KOPT-K1 (cell line): Measurements from ENCODE around the gene ANKRD50.

Experiments
- H3K27ac ChIP-seq: fragments of 200-600 bp; sonication (generic); 2 replicates; pipeline ENCODE4 v1.5.1; 2016; ENCODE audit warnings: antibody characterized with exemption, mild to moderate bottlenecking, low read depth, low read length; ENCODE audit not compliant: poor library complexity, severe bottlenecking
- H3K36me3 ChIP-seq: fragments of 200-600 bp; sonication (generic); 2 replicates; pipeline ENCODE4 v1.5.1; 2017; ENCODE audit warnings: antibody characterized with exemption, mild to moderate bottlenecking, low read length, moderate library complexity; ENCODE audit not compliant: insufficient read depth
- H3K9me3 ChIP-seq: fragments of 200-600 bp; sonication (generic); 2 replicates; pipeline ENCODE4 v1.5.1; 2017; ENCODE audit warnings: antibody characterized with exemption, low read length, mild to moderate bottlenecking; ENCODE audit not compliant: insufficient read depth, poor library complexity, severe bottlenecking

The ANKRD50 gene

DNA sequence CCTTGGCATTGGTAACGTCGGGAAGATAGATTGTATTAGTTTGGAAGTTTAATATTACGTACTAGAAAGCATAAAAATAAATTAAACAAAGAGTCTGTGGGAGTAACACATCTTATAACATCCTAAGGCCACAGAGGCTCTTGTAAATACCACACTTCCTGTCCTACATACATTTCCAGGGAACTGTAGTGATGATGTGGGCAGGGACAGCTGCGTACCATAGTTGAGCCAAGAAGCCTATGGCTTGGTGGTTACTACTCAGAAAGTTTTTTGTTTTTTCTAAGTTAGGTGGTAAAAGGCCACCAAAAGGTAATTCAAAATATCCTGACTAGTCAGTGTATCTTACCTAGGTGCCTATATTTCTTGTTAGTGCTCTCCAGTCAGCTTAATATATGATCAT is 4.6 kb upstream of the ANKRD50 start:
- Histone ChIP-seq H3K9me3 (no peaks in the 10 kb centered on the region), H3K36me3 (no peaks in the 10 kb centered on the region), H3K27ac (no peak overlapping the region)

DNA sequence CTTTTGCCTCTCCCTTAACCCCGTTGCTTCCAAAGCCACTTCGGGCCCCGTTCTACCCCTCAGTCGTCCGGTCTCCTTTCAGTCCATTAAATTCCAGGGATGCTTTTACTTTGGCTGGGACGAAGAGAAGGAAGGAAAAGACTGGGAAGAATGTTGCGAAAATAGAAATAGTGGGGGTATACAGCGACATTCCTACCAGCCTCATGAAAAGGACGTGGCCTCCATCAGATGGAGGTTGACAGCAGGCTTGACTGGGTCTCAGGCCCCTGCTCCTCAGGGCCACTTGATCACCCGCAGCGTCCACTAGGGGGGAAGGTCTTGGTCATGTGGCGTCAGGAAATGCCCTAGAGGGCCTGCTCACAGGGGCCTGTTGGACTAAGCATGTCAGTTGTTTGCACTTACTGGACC is 657 bp upstream of the ANKRD50 start:
- Histone ChIP-seq H3K9me3 (no peaks in the 10 kb centered on the region), H3K36me3 (no peaks in the 10 kb centered on the region), H3K27ac (peak overlapping the region; percentile 82)

DNA sequence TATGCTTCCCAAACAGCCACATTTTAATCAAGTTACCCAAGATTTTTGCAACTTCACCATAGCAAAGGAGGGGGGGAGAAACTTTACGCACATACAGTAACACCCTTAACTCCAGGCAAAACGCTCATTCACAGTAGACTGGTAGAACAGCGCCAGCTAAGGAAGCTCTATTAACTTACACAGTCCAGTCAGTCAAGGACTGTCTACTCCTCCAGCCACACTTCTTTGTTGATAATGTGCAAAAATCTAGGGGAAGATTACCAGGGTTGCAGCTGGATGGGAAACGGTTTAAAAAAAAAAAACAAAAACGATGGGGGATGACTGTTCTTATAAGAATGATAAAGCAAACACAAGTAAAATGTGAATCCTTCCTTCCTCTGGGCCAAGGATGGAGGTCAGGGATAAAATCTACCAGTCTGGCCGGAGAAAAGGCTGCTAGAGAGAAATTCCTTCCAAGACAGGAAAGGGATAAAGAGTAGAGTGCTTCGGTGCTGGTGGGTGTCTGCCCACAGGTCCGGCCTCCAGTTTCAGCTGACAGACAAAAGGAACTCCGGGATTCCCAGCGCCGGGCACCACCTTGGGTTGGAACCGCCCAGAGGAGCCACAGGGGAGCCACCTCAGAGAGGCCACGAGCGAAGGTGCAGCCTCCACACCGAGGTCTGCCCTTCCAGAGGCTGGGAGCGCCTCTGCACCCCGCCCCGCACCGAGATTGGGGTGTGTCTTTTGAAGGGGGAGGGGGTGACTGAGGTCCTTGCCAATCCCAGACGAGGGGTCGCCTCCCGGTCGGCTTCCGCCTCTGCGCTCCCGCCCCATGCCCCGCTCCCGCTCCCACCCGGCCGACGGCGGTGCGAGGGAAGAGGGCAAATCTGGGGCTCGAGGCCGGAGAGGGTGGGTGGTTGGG is 811 bp downstream of the ANKRD50 start:
- no peaks in the 10 kb centered on the region for H3K9me3 ChIP-seq
- no peaks in the 10 kb centered on the region for H3K36me3 ChIP-seq
- peak overlapping the region; percentile 82 for H3K27ac ChIP-seq

DNA sequence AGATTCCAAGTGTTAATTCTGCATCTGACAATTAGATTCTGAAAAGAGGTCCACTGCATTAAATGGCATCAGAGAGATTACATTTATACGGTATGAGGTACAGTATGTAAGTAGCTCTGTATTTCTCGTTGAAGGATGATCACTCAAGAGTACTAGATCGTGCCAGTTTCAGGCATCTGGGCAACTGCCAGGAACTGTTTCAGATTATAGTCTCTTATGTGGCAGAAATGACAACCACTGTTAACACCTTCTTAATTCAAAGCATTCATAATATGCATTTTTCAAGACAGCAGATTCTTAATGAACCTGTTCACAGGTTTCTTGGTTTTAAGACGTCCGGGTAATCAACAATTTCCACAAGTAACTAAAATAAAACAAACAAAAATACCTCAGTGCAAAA is 1.6 kb downstream of the ANKRD50 start:
- Histone ChIP-seq H3K9me3 (no peaks in the 10 kb centered on the region), H3K36me3 (no peaks in the 10 kb centered on the region), H3K27ac (no peak overlapping the region)

GRCh38 chr4:124710015-124710741 is 2.4 kb downstream of the ANKRD50 start:
- no peaks in the 10 kb centered on the region for H3K9me3 ChIP-seq
- no peak overlapping the region for H3K27ac ChIP-seq
- no peaks in the 10 kb centered on the region for H3K36me3 ChIP-seq

- no peak overlapping the region for H3K27ac ChIP-seq
- H3K9me3 ChIP-seq, result no peaks in the 10 kb centered on the region
- H3K36me3 ChIP-seq, result 0 out of 2 replicates have a peak, but pooled peaks cover 7% of the 10 kb centered on the region
These were observed 3.8 kb downstream of the ANKRD50 start for GRCh38 chr4:124708517-124709300.

GRCh38 chr4:124705393-124705792 is 7.1 kb downstream of the ANKRD50 start:
- Histone ChIP-seq H3K9me3 (no peaks in the 10 kb centered on the region), H3K36me3 (peaks cover 18% of the 10 kb centered on the region; the same call in 1 of the 2 replicates), H3K27ac (no peak overlapping the region)

DNA sequence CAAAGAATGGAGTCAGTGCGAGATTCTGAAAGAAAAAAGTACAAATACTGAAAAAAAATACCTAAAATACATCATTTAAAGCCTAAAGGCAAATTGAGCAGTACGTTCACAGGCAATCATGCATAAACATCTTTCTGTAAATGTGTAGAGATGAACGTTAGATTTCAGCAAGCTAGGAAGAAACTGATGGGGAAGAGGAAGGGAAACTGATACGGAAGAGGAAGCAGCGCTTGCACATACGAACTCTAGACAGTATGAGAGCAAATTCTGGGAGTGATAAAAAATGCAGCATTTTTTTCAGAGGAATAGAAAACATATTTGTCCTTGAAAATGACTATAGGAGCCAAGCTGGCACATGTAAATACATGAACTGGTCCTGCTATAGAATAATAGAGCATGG is 9.4 kb downstream of the ANKRD50 start:
- H3K27ac ChIP-seq, result no peak overlapping the region

DNA sequence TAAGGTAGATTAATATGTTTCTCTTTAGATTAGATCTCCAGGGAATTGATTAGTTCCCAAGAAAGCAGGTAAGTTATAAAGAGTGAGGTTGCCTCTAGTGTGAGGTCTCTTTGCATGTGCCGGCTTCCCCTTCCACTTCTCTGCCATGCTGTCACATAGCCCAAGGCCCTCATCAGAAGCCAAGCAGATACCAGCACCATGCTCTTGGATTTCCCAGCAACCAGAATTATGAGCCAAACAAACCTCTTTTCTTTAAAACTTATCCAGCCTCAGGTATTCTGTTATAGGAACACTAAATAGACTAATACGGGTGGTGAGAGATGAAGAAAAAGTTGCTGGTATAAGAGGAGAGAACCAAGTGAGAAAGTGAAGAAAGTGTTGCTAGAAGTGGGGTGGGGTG is 15.1 kb downstream of the ANKRD50 start:
- Histone ChIP-seq H3K36me3 (peaks cover 16% of the 10 kb centered on the region; the same call in 1 of the 2 replicates), H3K9me3 (peaks cover 18% of the 10 kb centered on the region), H3K27ac (no peak overlapping the region)

More for the DNA sequence above, 9.4 kb downstream of the ANKRD50 start:
- Histone ChIP-seq H3K36me3 (peaks cover 23% of the 10 kb centered on the region; the same call in 1 of the 2 replicates), H3K9me3 (no peaks in the 10 kb centered on the region)

GRCh38 chr4:124696182-124696581 is 16.4 kb downstream of the ANKRD50 start:
- peaks cover 12% of the 10 kb centered on the region; the same call in 1 of the 2 replicates for H3K36me3 ChIP-seq
- no peak overlapping the region for H3K27ac ChIP-seq
- H3K9me3 ChIP-seq, result peaks cover 18% of the 10 kb centered on the region

DNA sequence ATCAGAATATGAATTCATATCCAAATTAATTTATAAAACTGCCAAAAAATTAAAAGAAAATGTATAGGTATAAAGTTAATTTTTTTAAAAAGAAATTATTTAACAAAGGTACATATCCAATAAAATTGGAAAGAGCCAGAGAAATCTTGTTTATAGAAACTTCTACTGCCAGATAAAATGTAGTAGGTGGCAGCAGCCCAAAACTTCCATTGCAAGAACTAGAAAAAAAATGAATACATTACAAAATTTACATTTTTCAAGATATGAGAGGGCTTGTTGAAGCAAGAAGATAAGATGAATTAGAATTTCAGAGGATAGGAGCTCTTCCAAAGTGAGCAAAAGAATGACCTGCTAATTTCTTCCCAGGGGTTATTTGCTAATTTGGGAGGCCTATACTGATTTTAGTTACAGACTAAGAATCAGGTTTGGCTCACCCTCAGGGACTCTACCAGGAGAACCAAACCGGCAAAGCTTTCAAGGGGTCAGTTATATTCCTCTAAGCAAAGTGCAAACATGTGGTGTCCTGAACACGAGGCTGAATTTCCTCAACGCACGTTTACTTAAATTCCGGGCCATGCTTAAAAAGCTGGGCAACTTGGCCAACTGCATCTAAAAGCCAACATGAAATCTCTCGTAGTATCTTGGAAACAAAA is 17.5 kb downstream of the ANKRD50 start:
- Histone ChIP-seq H3K27ac (no peak overlapping the region), H3K9me3 (peaks cover 18% of the 10 kb centered on the region), H3K36me3 (peaks cover 3% of the 10 kb centered on the region; the same call in 1 of the 2 replicates)

GRCh38 chr4:124694306-124694705 is 18.2 kb downstream of the ANKRD50 start:
- Histone ChIP-seq H3K27ac (no peak overlapping the region), H3K9me3 (peaks cover 18% of the 10 kb centered on the region)

DNA sequence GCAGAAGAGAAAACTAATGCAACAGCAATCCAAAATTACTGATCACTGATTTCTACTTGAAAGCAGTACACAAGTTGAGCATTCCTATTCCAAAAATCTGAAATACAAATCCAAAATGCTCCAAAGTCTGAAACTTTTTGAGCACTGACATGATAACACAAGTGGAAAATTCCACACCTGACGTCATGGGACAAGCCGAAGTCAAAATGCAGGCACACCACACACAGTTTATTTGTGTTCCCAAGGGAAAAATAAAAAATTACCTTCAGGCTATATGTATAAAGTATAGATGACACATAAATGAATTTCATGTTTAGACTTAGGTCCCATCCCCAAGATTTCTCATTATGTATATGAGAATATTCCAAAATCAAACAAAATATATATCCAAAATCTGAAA is 20.7 kb downstream of the ANKRD50 start:
- Histone ChIP-seq H3K36me3 (peaks cover 3% of the 10 kb centered on the region; the same call in 1 of the 2 replicates), H3K9me3 (peaks cover 13% of the 10 kb centered on the region), H3K27ac (no peak overlapping the region)

More at GRCh38 chr4:124694306-124694705, 18.2 kb downstream of the ANKRD50 start:
- H3K36me3 ChIP-seq, result no peaks in the 10 kb centered on the region

- H3K27ac ChIP-seq, result no peak overlapping the region
These were observed 26.3 kb downstream of the ANKRD50 start for GRCh38 chr4:124686279-124686678.

More at GRCh38 chr4:124686279-124686678, 26.3 kb downstream of the ANKRD50 start:
- peaks cover 6% of the 10 kb centered on the region for H3K9me3 ChIP-seq
- peaks cover 6% of the 10 kb centered on the region; the same call in 1 of the 2 replicates for H3K36me3 ChIP-seq
